Ramos (cell line): ENCODE measurements around the gene GMDS.
"Not testable (repeated sequence)": the region's sequence is repeated elsewhere in the genome, so short reads cannot be mapped to it uniquely, and the experiment has no call there.

ENCODE experiments used
- in situ Hi-C: fragments of 300-500 bp; cut with MboI; formaldehyde crosslinking; loops from one replicate; pipeline ENCODE4 v1.14.3; 2022; ENCODE audit warnings: low sequenced_read_pairs; ENCODE audit not compliant: unreplicated experiment

The GMDS gene

GRCh38 chr6:1712451-1712850 lies 533.0 kb downstream of the GMDS start:
- in situ Hi-C loops: no loop called here

GRCh38 chr6:1711136-1711535 lies 534.3 kb downstream of the GMDS start:
- in situ Hi-C loops: no loop called here

- in situ Hi-C loops: no loop called here
These were observed 536.2 kb downstream of the GMDS start for GRCh38 chr6:1709234-1709641.

DNA sequence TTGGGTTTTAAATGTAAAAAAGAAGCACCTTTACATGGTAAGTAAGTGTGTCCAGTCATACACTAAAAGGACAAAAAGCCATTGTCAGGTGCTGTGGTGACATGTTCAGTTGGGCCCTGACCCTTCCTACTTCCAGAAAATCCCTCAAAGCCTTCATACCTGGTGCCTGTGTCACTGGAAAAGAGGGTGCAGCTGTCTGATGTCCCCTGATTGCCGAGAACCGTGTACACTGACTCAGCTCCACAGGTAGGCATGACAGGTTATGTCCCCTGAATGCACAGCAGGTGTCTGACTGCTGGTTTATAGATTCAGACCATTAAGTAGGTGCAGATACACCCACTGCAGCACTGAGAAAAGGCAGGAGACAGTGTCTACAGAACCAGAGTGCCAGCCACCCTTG lies 536.6 kb downstream of the GMDS start:
- in situ Hi-C loops: no loop called here

GRCh38 chr6:1708122-1708521 lies 537.3 kb downstream of the GMDS start:
- in situ Hi-C loops: no loop called here

- in situ Hi-C loops: no loop called here
These were observed 539.8 kb downstream of the GMDS start for GRCh38 chr6:1705630-1706029.

DNA sequence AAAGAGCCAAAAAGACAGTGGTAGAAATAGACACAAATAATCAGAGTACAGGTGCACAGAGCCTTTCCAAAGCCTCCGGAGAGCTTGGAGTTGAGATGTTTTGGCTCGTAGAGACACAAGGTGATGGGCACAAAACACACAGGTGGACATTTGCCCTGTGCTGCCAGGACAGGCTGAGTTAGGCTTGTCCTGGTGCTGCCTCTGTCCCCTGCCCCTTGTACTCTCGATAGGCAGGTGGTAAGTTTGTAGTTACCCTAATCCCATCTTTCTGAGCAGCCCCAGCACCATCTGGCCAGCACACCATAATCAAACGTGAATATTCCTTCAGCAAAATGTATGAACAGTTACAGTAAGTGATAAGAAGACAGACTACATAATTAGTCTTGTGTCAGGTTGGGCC lies 540.2 kb downstream of the GMDS start:
- in situ Hi-C loops: no loop called here

DNA sequence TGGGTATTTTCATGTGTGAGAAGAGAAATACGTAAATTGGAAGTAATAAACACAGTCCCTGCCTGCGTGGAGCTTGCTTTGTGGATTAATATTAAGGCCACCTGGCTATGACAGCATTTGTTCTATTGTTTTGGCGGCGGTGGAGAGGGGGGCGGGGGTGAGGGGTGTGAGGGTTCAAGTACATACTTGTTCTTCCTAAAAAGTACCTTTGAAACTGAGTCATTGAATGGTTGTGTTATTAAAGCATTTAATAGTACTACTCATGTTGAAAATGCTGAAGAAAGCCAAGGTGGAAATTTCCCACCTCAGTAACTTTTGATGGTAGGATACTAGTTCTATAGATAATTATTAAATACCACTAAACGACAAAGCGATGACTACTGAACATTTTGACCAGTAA lies 540.7 kb downstream of the GMDS start:
- in situ Hi-C loops: no loop called here

GRCh38 chr6:1703923-1704322 lies 541.5 kb downstream of the GMDS start:
- in situ Hi-C loops: no loop called here

GRCh38 chr6:1703091-1703855 lies 542.1 kb downstream of the GMDS start:
- in situ Hi-C loops: no loop called here

GRCh38 chr6:1702580-1703051 lies 542.8 kb downstream of the GMDS start:
- in situ Hi-C loops: no loop called here

DNA sequence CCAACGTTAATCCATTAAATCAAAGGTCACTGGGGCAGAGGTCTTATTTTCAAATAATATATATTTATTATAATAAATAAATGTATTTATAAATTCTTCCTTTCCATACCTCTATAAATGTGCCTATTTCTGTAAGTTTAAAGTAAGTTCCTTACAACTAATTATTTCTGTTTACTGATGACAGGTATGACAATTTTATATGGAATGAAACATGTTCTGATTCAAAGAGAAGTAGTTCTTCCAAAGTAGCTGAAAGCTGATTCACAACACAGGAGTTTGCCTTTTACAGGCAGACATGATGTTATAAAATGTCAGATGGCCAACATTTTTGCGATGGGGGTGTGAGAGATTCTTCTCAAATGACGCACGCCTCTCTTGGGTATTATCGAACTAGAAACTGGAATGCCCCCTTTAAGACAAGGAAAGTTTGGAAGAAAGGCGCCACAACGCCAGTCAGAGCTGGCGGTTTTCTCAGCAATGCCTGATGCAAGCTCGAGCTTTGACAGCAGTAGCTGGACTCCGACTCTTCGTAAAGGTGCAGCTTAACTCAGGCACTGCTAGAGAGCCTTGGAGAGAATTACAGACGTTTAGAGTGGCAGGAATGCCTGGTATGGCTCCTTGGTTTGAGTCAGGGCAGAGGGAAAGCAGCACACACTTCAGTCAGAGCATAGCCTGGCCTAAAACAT lies 543.6 kb downstream of the GMDS start:
- in situ Hi-C loops: no loop called here

- in situ Hi-C loops: no loop called here
These were observed 545.0 kb downstream of the GMDS start for GRCh38 chr6:1700278-1700967.

DNA sequence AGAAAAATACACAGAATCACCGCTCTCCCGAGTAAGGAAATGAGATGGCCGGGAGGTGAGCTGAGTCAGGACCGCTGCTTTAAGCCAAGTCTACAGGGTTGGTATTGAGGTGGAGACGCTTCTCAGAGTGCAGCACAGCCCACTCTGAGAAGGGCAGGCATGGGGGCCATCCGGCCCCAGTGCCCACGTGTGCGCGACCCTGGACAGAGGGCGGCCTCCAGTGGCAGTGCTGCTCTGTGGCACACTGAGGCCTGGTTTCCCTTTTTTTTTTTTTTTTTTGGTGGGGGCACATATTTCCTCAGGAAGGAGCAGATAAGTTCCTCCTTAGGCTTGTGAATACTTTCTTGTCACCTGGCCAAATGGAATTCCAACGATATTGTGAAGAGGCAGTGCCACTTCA lies 546.9 kb downstream of the GMDS start:
- in situ Hi-C loops: no loop called here

DNA sequence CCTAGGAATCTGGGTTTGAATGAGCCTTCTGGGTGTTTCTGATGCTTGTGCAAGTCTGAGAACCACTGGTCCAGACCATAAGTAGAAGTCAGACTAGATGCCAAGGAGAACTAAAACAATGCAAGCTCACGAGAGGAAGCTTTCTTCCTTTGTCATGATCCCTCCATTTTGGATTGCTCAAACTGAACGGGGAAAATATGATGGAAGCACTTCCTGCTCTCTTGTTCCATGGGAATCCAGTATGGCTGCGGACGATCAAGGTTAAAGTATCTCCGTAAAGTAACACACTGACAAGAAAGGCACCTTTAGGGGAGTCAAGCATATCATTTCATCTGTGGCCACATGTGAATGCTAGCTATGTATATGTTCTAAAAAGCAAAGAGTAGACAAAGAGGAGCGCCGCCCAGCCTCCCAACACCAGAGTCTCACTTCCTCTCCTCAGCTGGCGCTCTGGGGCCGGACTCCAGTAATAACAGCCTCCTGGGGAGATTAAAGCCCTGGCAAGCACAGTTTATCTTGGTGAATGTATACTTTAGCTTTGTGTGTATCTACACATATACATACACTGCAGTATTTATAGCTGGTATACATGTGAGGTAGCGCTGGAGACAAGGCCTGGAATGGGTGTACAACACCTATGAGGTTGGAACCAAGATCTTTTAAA lies 547.6 kb downstream of the GMDS start:
- in situ Hi-C loops: no loop called here

GRCh38 chr6:1696463-1696850 lies 548.9 kb downstream of the GMDS start:
- in situ Hi-C loops: no loop called here

DNA sequence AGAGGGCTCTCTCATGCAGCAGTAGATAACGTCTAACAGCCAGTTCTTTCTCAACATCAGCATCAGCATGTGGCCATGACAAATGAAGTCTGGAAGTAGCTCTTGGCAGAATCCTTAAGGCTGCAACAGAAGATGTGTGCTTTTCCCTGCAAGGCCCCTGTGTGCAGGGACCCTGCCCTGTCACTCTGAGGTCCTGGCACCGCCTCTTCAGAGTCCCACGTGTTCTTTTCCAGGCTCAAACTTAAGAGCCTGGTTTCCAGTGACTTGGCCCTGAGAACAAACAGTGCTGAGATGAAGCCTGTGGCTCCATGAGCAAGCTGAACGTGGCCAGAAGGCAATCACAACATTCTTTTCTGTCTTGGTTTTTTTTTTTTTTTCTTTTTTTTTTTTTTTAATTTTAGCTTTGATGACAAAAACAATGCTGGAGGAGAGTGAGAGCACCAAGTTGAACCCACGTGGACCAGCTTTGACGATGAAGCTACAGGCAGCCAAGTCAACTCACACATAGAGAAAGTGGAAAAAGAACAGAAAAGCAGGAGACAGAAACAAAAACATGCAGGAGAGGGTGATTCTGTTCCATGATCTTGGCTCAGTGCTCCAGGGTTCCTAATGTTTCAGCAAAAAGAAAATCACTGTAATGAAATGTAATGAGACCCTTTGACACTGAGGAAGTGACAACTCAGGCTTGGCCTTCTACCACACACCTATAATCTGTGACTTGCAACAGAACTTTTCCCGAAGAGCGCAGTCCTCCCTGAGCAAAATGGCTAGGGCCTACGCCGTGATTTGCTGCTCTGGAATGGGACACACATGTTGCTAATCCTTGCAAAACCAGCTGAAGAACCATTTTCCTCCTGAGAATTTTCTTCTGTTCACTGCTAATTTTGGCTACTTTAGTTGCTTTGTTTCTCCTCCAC lies 549.6 kb downstream of the GMDS start:
- in situ Hi-C loops: no loop called here

GRCh38 chr6:1691828-1692227 lies 553.6 kb downstream of the GMDS start:
- in situ Hi-C loops: not testable (repeated sequence)

- in situ Hi-C loops: not testable (repeated sequence)
These were observed 554.7 kb downstream of the GMDS start for GRCh38 chr6:1690656-1691055.

DNA sequence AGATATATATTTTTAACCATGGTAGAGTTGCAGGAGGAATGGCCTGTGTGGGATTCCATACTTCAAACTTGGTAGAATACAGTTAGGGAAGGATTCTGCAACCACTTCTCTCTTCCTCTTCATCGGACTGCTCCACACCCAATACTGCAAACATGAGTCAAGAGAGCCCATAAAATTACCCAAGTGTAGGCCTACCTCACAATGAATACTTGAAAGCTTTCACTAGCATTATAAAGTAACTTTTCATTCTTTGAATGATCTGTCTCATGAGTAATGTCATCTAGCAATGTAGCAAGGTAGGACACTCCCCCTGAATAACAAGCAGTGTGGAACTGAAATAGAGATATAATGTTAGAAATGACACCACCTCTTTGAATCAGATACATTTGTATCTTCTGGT lies 556.3 kb downstream of the GMDS start:
- in situ Hi-C loops: no loop called here
